Activated T-helper 2 cell treated with anti-CD3 and anti-CD28 coated beads, Interferon-gamma antibody, Interleukin-2, Interleukin-4, amounts not matched to agents 10 μg/mL and 5 μg/mL and 100 μg/mL, durations not matched to agents 14 hours and 24 hours and 36 hours (primary cell): ENCODE data around the gene MANBA. TPM values are rescaled to one million over a fixed set of nuclear protein-coding genes. Genes with fewer than 3 reads are reported as not detected.

ENCODE experiments used
- DNase-seq: peaks from one replicate; pipeline ENCODE4 v3.0.0; 2021; ENCODE audit warnings: low spot score
- H3K27ac Mint-ChIP-seq: one replicate; pipeline ENCODE4 v1.8.0; 2021; ENCODE audit warnings: mixed read lengths
- H3K27me3 Mint-ChIP-seq: one replicate; pipeline ENCODE4 v1.8.0; 2021; ENCODE audit warnings: low read depth, mixed read lengths
- H3K36me3 Mint-ChIP-seq: one replicate; pipeline ENCODE4 v1.8.0; 2021; ENCODE audit warnings: low read depth, mixed read lengths
- H3K4me1 Mint-ChIP-seq: one replicate; pipeline ENCODE4 v1.8.0; 2021; ENCODE audit warnings: low read depth, mixed read lengths
- H3K4me3 Mint-ChIP-seq: one replicate; pipeline ENCODE4 v1.8.0; 2021; ENCODE audit warnings: low read depth, mild to moderate bottlenecking, moderate library complexity, mixed read lengths
- H3K9me3 Mint-ChIP-seq: one replicate; pipeline ENCODE4 v1.8.0; 2021; ENCODE audit warnings: mixed read lengths
- intact Hi-C: fragments of 100-400 bp; cut with micrococcal nuclease; formaldehyde crosslinking; loops from one replicate; pipeline ENCODE4 v1.15.1; 2023
- total RNA-seq: library from RNA; stranded (reverse); gene quantifications from 2 replicates; pipeline ENCODE4 v1.2.3, GENCODE V29; 2022

The MANBA gene
- total RNA-seq, 1 donor from 2014 or later = 9.4 TPM

DNA sequence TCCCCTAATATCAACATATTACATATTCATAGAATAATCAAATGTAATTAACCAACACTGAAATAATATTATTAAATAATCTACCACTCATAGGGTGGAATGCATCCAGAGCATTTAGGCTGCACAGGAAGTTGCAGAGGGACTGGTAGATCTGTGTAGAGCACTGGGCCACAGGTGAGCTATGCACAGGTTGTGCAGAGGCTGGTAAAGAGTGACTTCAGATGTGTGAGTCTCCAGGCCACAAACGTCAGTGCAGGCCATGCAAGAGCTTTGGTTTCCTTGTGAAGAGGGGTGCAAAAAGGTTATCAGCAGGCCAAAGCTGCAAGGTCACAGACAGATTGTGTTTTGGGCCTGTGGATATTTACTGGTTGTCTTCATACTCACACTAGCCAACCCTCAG is 25.5 kb upstream of the MANBA start:
- H3K27me3 Mint-ChIP-seq = no peaks in the 10 kb centered on the region
- no peak overlapping the region for H3K4me3 Mint-ChIP-seq
- intact Hi-C loops = no loop called here
- no peak overlapping the region for H3K27ac Mint-ChIP-seq
- H3K36me3 Mint-ChIP-seq = peaks cover 11% of the 10 kb centered on the region
- peaks cover 12% of the 10 kb centered on the region for H3K9me3 Mint-ChIP-seq
- DNase-seq = no peak
- H3K4me1 Mint-ChIP-seq = peaks cover 17% of the 10 kb centered on the region

DNA sequence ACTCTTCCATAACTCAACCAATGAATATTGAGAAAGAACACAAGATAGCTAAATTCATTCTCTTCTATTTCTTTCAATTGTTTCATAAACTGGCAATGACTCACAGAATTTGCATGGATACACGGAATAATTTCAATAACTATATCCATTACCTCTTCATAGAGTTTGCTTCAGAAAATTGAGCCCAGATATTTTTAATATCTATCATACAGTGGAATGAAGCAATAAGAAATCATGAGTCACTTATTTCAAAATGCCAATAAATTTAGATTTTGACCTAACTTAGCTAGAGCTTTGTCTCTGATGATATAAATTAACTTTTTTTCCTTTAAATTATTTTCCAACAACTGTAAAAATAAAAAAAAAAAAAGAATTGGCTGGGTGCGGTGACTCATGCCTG is 22.2 kb upstream of the MANBA start:
- Mint-ChIP-seq H3K4me3 (no peak overlapping the region), H3K27me3 (peaks cover 2% of the 10 kb centered on the region), H3K27ac (no peak overlapping the region), H3K36me3 (peaks cover 3% of the 10 kb centered on the region), H3K9me3 (peaks cover 3% of the 10 kb centered on the region), H3K4me1 (peaks cover 4% of the 10 kb centered on the region)
- DNase-seq = no peak
- intact Hi-C loops = no loop called here

DNA sequence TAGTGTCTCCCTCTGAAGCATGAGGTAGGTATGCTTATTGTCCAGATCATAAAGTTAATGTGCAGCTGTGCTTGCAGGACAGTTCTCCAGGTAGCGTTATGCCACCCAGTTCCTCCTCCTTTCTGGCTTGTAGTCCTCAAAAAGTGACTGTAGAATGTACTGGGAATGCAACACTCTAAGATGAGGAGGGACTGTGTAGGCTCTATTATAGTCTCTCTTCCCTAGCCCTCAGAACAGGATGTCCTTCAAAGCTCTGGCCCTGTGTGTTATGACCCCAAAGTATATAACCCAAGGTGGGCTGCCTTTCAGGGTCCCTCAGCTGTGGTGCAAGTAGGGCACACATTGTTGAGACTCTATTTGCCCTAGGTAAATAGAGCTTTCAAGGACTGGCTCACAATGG is 20.8 kb upstream of the MANBA start:
- H3K36me3 Mint-ChIP-seq = no peaks in the 10 kb centered on the region
- no peak for DNase-seq
- no peaks in the 10 kb centered on the region for H3K9me3 Mint-ChIP-seq
- intact Hi-C loops = no loop called here
- no peak overlapping the region for H3K27ac Mint-ChIP-seq
- H3K4me3 Mint-ChIP-seq = no peak overlapping the region
- peaks cover 9% of the 10 kb centered on the region for H3K27me3 Mint-ChIP-seq
- peaks cover 3% of the 10 kb centered on the region for H3K4me1 Mint-ChIP-seq

GRCh38 chr4:102780476-102781144 is 19.8 kb upstream of the MANBA start:
- no peak for DNase-seq
- Mint-ChIP-seq H3K4me1 (peaks cover 3% of the 10 kb centered on the region), H3K36me3 (no peaks in the 10 kb centered on the region), H3K27ac (no peak overlapping the region), H3K9me3 (no peaks in the 10 kb centered on the region), H3K27me3 (peaks cover 13% of the 10 kb centered on the region), H3K4me3 (no peak overlapping the region)
- intact Hi-C loops = no loop called here

DNA sequence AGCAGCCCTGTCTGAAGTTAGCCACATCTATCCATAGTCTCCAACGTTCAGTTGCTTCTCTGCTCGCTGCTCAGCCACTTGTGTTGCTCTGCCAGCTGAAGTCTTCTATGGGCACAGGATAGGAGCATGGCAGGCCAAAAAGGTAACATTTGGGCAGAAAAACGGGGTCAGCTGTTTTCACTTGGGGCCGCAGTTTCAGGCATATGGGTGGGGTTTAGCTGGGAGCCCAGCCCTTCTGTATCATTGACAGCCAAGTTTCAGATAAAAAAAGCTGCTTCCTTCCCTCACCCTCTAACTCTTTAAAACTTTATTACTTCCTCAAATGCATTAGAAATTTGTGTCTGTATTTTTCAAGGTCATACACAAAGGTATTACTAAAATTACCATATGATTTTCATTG is 18.4 kb upstream of the MANBA start:
- peaks cover 3% of the 10 kb centered on the region for H3K4me1 Mint-ChIP-seq
- no peak overlapping the region for H3K4me3 Mint-ChIP-seq
- intact Hi-C loops = no loop called here
- H3K27ac Mint-ChIP-seq = no peak overlapping the region
- no peaks in the 10 kb centered on the region for H3K36me3 Mint-ChIP-seq
- H3K27me3 Mint-ChIP-seq = peaks cover 16% of the 10 kb centered on the region
- H3K9me3 Mint-ChIP-seq = no peaks in the 10 kb centered on the region
- DNase-seq = no peak

GRCh38 chr4:102778720-102779119 is 18.0 kb upstream of the MANBA start:
- no peak for DNase-seq
- Mint-ChIP-seq H3K27ac (no peak overlapping the region), H3K27me3 (peaks cover 16% of the 10 kb centered on the region), H3K36me3 (no peaks in the 10 kb centered on the region), H3K9me3 (no peaks in the 10 kb centered on the region), H3K4me3 (no peak overlapping the region), H3K4me1 (peaks cover 3% of the 10 kb centered on the region)
- intact Hi-C loops = no loop called here

DNA sequence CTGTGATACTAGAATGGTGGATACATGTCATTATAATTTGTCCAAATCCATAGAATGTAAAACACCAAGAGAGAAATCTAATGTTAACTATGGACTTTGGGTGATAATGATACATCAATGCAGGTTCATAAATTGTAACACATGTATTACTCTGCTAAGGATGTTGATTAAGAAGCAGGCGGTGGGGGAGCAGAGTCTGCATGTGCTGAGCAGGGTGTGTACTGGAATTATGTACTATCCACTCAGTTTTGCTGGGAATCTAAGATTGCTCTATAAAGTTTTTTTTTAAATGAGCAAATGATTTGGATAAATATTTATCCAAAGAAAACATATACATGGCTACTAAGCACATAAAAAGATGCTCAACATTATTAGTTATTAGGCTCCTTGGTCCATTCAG is 15.0 kb upstream of the MANBA start:
- Mint-ChIP-seq H3K4me1 (peaks cover 3% of the 10 kb centered on the region), H3K27ac (no peak overlapping the region), H3K27me3 (peaks cover 17% of the 10 kb centered on the region), H3K9me3 (no peaks in the 10 kb centered on the region), H3K36me3 (no peaks in the 10 kb centered on the region), H3K4me3 (no peak overlapping the region)
- no peak for DNase-seq
- intact Hi-C loops = no loop called here

GRCh38 chr4:102774254-102774653 is 13.5 kb upstream of the MANBA start:
- Mint-ChIP-seq H3K27me3 (peaks cover 27% of the 10 kb centered on the region), H3K27ac (no peak overlapping the region), H3K9me3 (no peaks in the 10 kb centered on the region), H3K4me1 (peaks cover 1% of the 10 kb centered on the region), H3K4me3 (no peak overlapping the region), H3K36me3 (no peaks in the 10 kb centered on the region)
- DNase-seq = no peak
- intact Hi-C loops = no loop called here

DNA sequence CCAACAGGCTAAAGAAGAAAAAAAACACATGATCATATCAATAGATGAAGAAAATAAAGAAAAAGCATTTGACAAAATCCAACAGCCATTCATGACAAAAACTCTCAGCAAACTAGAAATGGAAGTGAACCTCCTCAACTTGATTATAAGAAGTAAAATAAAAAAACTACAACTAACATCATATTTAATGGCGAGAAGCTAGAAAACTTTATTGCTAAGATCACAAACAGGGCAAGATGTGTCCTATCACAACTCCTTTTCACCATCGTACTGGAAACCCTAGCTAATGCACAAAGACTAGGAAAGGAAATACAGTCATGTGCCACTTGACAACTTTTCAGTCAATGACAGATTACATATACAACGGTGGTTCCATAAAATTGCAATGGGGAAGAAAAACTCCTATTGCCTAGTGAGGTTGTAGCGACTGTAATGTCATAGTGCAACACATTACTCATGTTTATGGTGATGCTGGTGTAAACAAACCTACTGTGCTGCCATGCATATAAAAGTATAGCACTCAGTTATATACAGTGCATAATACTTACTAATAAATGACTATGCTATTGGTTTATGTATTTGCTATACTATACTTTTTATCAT is 12.1 kb upstream of the MANBA start:
- no peak overlapping the region for H3K4me3 Mint-ChIP-seq
- H3K9me3 Mint-ChIP-seq = no peaks in the 10 kb centered on the region
- peaks cover 24% of the 10 kb centered on the region for H3K27me3 Mint-ChIP-seq
- intact Hi-C loops = no loop called here
- no peak overlapping the region for H3K27ac Mint-ChIP-seq
- peaks cover 1% of the 10 kb centered on the region for H3K4me1 Mint-ChIP-seq
- DNase-seq = no peak
- H3K36me3 Mint-ChIP-seq = no peaks in the 10 kb centered on the region

- Mint-ChIP-seq H3K36me3 (no peaks in the 10 kb centered on the region), H3K27me3 (peaks cover 24% of the 10 kb centered on the region), H3K4me3 (no peak overlapping the region), H3K27ac (no peak overlapping the region), H3K9me3 (no peaks in the 10 kb centered on the region), H3K4me1 (peaks cover 15% of the 10 kb centered on the region)
- no peak for DNase-seq
- intact Hi-C loops = loop anchor here (5.0 kb wide), 2 partner anchors 242 to 332 kb away; partner anchors contain the start of gene BDH2
These were observed 4.1 kb upstream of the MANBA start for GRCh38 chr4:102764901-102765300.

DNA sequence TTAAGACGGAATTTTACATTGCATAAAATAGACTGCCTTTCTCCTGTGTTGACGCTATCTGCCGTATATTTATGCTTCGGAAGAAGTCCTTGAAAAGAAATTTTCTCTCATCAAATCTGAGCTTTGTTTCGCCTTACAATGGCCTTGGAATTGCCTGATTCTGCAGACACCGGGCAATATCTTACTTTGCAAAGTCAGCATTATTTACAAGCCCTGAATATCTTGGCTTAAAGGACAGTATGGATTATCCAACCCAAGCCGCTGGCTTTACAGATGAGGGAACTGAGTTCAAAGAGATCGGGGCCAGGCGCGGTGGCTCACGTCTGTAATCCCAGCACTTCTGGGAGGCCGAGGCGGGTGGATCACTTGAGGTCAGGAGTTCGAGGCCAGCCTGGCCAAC is 1.1 kb upstream of the MANBA start:
- H3K27me3 Mint-ChIP-seq = peaks cover 22% of the 10 kb centered on the region
- no peaks in the 10 kb centered on the region for H3K9me3 Mint-ChIP-seq
- intact Hi-C loops = loop anchor here (1.0 to 5.0 kb wide), 4 partner anchors 66 to 417 kb away; partner anchors contain the start of genes BDH2 and SLC39A8
- H3K4me3 Mint-ChIP-seq = peak overlapping the region; percentile 95
- H3K4me1 Mint-ChIP-seq = peaks cover 33% of the 10 kb centered on the region
- DNase-seq = no peak
- H3K36me3 Mint-ChIP-seq = peaks cover 7% of the 10 kb centered on the region
- no peak overlapping the region for H3K27ac Mint-ChIP-seq

DNA sequence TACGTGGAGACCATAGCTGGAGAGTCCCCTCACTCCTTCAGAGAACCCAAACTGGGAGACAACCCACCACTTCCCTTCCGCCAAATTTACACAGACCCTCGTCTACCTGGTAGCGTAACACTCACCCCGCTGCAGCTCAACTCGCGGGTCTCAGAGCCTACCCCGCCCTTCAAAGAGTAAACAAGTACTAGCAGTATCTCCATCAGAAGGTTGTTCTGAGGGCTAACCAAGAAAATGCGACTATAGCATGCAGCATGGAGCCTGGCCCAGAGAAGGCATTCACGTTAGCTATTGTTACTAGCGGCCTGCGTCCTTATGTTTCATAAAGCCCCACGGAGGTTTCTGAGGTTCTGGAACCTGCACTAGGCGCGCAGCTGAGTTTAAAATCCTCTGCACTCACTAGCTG is 531 bp upstream of the MANBA start:
- Mint-ChIP-seq H3K9me3 (no peaks in the 10 kb centered on the region), H3K27ac (no peak overlapping the region), H3K4me3 (peak overlapping the region; percentile 95), H3K4me1 (peaks cover 33% of the 10 kb centered on the region), H3K27me3 (peaks cover 22% of the 10 kb centered on the region), H3K36me3 (peaks cover 7% of the 10 kb centered on the region)
- intact Hi-C loops = loop anchor here (1.0 to 5.0 kb wide), 4 partner anchors 67 to 416 kb away; partner anchors contain the start of genes BDH2 and SLC39A8
- DNase-seq = no peak

GRCh38 chr4:102759831-102760644 is 730 bp downstream of the MANBA start:
- Mint-ChIP-seq H3K9me3 (peaks cover under 1% of the 10 kb centered on the region), H3K27me3 (peaks cover 16% of the 10 kb centered on the region), H3K36me3 (peaks cover 12% of the 10 kb centered on the region), H3K27ac (peak overlapping the region; percentile 84), H3K4me1 (peaks cover 33% of the 10 kb centered on the region), H3K4me3 (peak overlapping the region; percentile 95)
- DNase-seq = no peak
- intact Hi-C loops = loop anchor here (2.0 to 5.0 kb wide), 3 partner anchors 247 to 415 kb away; partner anchors contain the start of genes BDH2 and SLC39A8
